Testis (tissue), 3 donors: ENCODE data around the gene MYO1H. TPM values are rescaled to one million over a fixed set of nuclear protein-coding genes. Genes with fewer than 3 reads are reported as not detected.
"Not testable (repeated sequence)": the region's sequence is repeated elsewhere in the genome, so short reads cannot be mapped to it uniquely, and the experiment has no call there.

ENCODE experiments used
- DNase-seq: peaks from one replicate; pipeline ENCODE4 v3.0.0-alpha.2; 2019
- H3K27ac ChIP-seq, 2 donors: fragments of 200-600 bp; sonication (generic); one replicate each; pipeline ENCODE4 v1.5.1; 2019
- H3K27me3 ChIP-seq: fragments of 200-600 bp; sonication (generic); one replicate; pipeline ENCODE4 v1.5.1; 2019
- H3K36me3 ChIP-seq: fragments of 200-600 bp; sonication (generic); one replicate; pipeline ENCODE4 v1.5.1; 2017; ENCODE audit warnings: low read depth; ENCODE audit errors: missing control alignments
- H3K4me1 ChIP-seq: fragments of 200-600 bp; sonication (generic); one replicate; pipeline ENCODE4 v1.5.1; 2019
- H3K4me3 ChIP-seq, 2 donors: fragments of 200-600 bp; sonication (generic); one replicate each; pipeline ENCODE4 v1.5.1; 2017 to 2019
- H3K9me3 ChIP-seq: fragments of 200-600 bp; sonication (generic); one replicate; pipeline ENCODE4 v1.5.1; 2017
- CTCF ChIP-seq, 3 experiments: fragments of 450-650 bp in 2 of 3; fragments of 200-600 bp in 1 of 3; sonication (generic) in 1 of 3; IDR thresholded peaks; one replicate each; pipeline ENCODE4 v1.5.1; 2016 to 2019; ENCODE audit warnings: antibody characterized with exemption in 3 of 3, mild to moderate bottlenecking in 2 of 3, moderate library complexity in 1 of 3
- POLR2A ChIP-seq: fragments of 450-650 bp; IDR thresholded peaks from one replicate; pipeline ENCODE4 v1.6.1; 2017; ENCODE audit warnings: antibody characterized with exemption, mild to moderate bottlenecking, moderate library complexity
- WGBS, 2 donors: methylation state at CpG; one replicate each; pipeline ENCODE4 v1.1.5; 2018; 5-methylcytosine and 5-hydroxymethylcytosine counted together
- intact Hi-C: fragments of 100-400 bp; cut with DNase I; formaldehyde crosslinking; loops from one replicate; pipeline ENCODE4 v1.15.1; 2023; ENCODE audit warnings: low total_unique reads
- polyA plus RNA-seq: library from polyadenylated mRNA; stranded (reverse); fragments of 350-450 nt; fragmentation: Illumina TruSeq; extraction: RNeasy Lipid Tissue Mini Kit (QIAGEN cat#74804); gene quantifications from one replicate; pipeline ENCODE4 v1.2.3, GENCODE V29; 2014; ENCODE audit warnings: low read depth, low replicate concordance; ENCODE audit not compliant: insufficient read depth
- total RNA-seq, 2 donors: library from RNA; depleted of rRNA; stranded (reverse); fragments of >200 nt; gene quantifications; one replicate each; pipeline ENCODE4 v1.2.3, GENCODE V29; 2016

MYO1H gene
- total and polyA plus RNA-seq, 3 donors from 2014 or later = 1.7 to 3.7 (median 2.9) TPM

DNA sequence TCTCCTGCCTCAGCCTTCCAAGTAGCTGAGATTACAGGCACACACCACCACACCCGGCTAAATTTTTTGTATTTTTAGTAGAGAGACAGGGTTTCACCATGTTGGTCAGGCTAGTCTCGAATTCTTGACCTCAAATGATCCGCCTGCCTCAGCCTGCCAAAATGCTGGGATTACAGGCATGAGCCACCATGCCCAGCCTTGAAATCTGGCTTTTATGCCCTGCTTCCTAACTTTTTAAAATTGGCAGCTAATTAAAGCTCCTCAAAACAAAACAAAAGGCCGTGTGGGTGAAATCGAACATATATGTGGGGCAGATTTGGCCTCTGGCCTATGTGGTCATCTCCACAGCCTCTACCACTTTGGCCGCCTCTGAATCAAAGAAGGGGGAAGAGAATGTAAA is 91.5 kb downstream of the MYO1H start:
- H3K4me1 ChIP-seq = no peaks in the 10 kb centered on the region
- H3K36me3 ChIP-seq = no peaks in the 10 kb centered on the region
- no peaks in the 10 kb centered on the region for H3K27me3 ChIP-seq
- intact Hi-C loops = no loop called here
- no peak overlapping the region for H3K4me3 ChIP-seq
- DNase-seq = no peak
- TF ChIP-seq POLR2A (no peak), CTCF (IDR thresholded peaks at IDR 0.05) (no peak)
- no peaks in the 10 kb centered on the region for H3K9me3 ChIP-seq
- 81 to 88% methylated on average over 6 of the region's 6 CpGs for WGBS, 2 donors
- no peak overlapping the region for H3K27ac ChIP-seq

DNA sequence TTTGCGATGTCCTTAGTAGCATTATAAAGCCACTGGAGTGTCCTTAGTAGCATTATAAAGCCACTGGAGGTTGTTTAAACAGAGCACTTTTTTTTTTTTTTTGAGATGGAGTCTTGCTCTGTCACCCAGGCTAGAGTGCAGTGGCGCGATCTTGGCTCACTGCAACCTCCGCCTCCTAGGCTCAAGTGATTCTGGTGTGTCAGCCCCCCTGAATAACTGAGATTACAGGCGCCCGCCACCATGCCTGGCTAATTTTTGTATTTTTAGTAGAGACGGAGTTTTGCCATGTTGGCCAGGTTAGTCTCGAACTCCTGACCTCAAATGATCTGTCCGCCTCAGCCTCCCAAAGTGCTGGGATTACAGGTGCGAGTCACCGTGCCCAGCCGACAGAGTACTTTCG is 92.3 kb downstream of the MYO1H start:
- H3K27me3 ChIP-seq, H3K4me1 ChIP-seq, DNase-seq, H3K27ac ChIP-seq, intact Hi-C loops, H3K4me3 ChIP-seq, H3K9me3 ChIP-seq, H3K36me3 ChIP-seq: not testable (repeated sequence)
- WGBS, 2 donors = 94 to 95% methylated on average over 13 of the region's 13 CpGs

DNA sequence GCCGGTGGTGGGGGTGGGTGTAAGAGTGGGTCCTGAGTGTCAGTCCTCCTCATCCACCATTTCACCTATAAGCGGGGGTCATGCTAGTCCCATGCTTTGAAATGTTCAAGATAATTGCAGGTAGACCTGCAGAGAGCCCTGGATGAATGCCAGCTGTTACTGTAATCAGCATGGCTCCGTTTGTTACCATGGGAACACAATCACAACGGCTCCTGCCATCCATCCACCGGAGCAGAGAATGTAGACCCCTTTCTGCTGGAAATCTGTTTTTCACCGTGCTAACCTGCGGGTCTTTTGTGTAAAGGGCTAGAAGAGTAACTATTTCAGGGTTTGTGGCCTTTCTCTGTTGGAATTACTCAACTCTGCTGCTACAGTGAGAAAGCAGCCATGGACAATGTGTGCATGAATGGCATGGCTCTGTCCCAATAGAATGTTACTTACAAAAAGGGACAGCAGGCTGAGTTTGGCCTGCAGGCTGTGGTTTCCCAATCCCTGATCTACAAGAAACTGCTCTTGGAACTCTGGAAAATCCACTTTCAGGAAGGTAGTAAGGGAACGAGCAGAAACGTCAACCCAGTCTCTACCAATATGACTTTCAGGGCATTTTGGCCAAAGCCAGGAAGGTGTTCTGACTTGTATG is 93.3 kb downstream of the MYO1H start:
- intact Hi-C loops = no loop called here
- WGBS, 2 donors = 75 to 84% methylated on average over 9 of the region's 9 CpGs
- DNase-seq = no peak
- H3K4me3 ChIP-seq = no peak overlapping the region
- no peaks in the 10 kb centered on the region for H3K9me3 ChIP-seq
- H3K4me1 ChIP-seq = no peaks in the 10 kb centered on the region
- H3K27ac ChIP-seq = no peak overlapping the region
- TF ChIP-seq POLR2A = no peak
- TF ChIP-seq CTCF (IDR thresholded peaks at IDR 0.05) = no peak
- H3K36me3 ChIP-seq = no peaks in the 10 kb centered on the region
- no peaks in the 10 kb centered on the region for H3K27me3 ChIP-seq

DNA sequence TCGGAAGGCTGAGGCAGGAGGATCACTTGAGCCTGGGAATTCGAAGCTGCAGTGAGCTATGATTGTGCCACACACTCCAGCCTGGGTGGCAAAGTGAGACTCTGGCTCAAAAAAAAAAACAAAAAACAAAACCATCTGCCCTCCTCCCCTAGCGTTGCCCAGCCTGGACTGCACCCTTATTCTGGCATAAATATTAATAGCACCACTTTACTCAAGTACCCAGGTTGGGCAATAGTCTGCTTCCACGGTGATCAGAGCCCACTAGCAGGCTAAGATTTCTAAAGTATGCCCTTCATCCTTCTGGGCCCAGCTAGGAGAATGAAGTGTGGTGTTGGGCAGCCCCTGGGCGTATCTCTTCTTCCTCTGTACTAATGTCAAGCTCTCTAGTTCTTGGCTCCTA is 96.1 kb downstream of the MYO1H start:
- Histone ChIP-seq H3K36me3 (no peaks in the 10 kb centered on the region), H3K4me3 (no peak overlapping the region), H3K9me3 (no peaks in the 10 kb centered on the region), H3K4me1 (no peaks in the 10 kb centered on the region), H3K27ac (no peak overlapping the region), H3K27me3 (no peaks in the 10 kb centered on the region)
- intact Hi-C loops = no loop called here
- 78 to 88% methylated on average over 5 of the region's 5 CpGs for WGBS, 2 donors
- TF ChIP-seq POLR2A = no peak
- no peak for TF ChIP-seq CTCF (IDR thresholded peaks at IDR 0.05)
- no peak for DNase-seq

DNA sequence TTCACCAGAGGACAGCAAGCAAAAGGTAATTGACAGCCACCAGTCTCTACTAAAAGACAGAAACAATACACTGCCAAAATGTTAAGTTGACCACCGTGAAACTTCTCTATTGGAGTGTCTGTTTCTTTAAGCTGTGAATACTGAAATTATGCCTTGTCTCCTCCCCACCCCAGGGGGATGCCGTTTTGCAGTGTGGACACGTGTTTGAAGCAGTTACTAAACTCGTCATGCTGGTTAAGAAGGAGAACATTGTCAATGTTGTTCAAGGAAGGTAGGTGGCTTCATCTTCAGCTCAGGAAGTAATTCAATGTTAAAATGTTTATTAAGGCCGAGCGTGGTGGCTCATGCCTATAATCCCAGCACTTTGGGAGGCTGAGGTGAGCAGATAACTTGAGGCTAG is 96.6 kb downstream of the MYO1H start:
- no peak for DNase-seq
- Histone ChIP-seq H3K36me3 (no peaks in the 10 kb centered on the region), H3K27ac (no peak overlapping the region), H3K4me3 (no peak overlapping the region), H3K4me1 (no peaks in the 10 kb centered on the region), H3K9me3 (no peaks in the 10 kb centered on the region), H3K27me3 (no peaks in the 10 kb centered on the region)
- no peak for TF ChIP-seq POLR2A
- intact Hi-C loops = no loop called here
- WGBS, 2 donors = 59 to 68% methylated on average over 6 of the region's 6 CpGs

DNA sequence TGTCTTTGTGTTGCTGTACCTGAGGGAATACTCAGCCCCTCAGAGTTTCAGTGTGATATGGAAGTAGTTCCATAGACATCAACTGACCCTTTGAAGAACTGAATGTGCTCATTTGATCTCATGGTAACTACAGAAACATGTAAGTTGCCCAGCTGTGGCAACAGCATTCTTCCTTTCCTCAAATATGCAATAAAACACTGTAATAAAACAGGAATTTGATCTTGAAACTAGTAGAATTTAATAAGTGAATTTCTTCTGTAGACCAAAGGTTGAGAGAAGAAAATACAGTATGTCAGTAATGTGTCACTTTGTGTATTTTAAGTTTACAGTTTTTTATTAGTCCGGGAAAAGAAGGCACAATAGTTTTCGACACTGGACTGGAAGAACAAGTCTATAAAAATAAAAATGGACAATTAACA is 97.5 kb downstream of the MYO1H start:
- no peaks in the 10 kb centered on the region for H3K4me1 ChIP-seq
- H3K36me3 ChIP-seq = no peaks in the 10 kb centered on the region
- no peaks in the 10 kb centered on the region for H3K27me3 ChIP-seq
- H3K9me3 ChIP-seq = no peaks in the 10 kb centered on the region
- H3K27ac ChIP-seq = no peak overlapping the region
- 89 to 90% methylated on average over 2 of the region's 2 CpGs for WGBS, 2 donors
- DNase-seq = no peak
- no peak for TF ChIP-seq POLR2A
- no peak for TF ChIP-seq CTCF (IDR thresholded peaks at IDR 0.05)
- intact Hi-C loops = no loop called here
- no peak overlapping the region for H3K4me3 ChIP-seq
